ENCODE results near the gene CRTC1.

DNA sequence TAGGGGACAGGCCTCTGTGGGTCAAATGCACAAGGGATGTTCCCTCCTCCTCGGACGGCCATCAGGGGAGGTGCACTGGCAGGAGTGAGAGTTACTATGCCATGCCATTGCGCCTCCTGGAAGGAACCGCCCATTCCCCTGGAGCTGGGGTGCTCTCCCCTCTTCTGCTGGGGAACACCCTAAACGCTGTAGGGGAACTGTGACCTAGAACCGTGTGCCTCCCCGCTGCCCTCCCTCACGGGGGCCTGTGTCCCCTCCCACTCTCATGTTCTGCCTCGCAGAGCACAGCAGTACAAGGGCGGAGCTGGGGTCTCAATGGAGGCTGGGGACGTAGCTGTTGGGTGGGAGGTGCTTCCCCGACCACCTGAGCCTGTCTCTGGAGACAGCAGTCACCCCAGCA is 17.2 kb upstream of the CRTC1 start:
- TF ChIP-seq FIP1L1 (IDR thresholded peaks at IDR 0.05; ENCODE audit: borderline replicate concordance, insufficient read depth, low read depth, low read length) (no peak), DPF2 (CRISPR knock-in tag; IDR thresholded peaks at IDR 0.05; ENCODE audit: borderline replicate concordance, low read depth) (no peak), FOSL1 (CRISPR knock-in tag; IDR thresholded peaks at IDR 0.05; ENCODE audit: borderline replicate concordance) (no peak), ZNF776 (CRISPR knock-in tag; IDR thresholded peaks at IDR 0.05) (no peak), ZFX (CRISPR knock-in tag; IDR thresholded peaks at IDR 0.05; ENCODE audit: low read depth) (no peak)
- TF ChIP-seq, protein P1, sequence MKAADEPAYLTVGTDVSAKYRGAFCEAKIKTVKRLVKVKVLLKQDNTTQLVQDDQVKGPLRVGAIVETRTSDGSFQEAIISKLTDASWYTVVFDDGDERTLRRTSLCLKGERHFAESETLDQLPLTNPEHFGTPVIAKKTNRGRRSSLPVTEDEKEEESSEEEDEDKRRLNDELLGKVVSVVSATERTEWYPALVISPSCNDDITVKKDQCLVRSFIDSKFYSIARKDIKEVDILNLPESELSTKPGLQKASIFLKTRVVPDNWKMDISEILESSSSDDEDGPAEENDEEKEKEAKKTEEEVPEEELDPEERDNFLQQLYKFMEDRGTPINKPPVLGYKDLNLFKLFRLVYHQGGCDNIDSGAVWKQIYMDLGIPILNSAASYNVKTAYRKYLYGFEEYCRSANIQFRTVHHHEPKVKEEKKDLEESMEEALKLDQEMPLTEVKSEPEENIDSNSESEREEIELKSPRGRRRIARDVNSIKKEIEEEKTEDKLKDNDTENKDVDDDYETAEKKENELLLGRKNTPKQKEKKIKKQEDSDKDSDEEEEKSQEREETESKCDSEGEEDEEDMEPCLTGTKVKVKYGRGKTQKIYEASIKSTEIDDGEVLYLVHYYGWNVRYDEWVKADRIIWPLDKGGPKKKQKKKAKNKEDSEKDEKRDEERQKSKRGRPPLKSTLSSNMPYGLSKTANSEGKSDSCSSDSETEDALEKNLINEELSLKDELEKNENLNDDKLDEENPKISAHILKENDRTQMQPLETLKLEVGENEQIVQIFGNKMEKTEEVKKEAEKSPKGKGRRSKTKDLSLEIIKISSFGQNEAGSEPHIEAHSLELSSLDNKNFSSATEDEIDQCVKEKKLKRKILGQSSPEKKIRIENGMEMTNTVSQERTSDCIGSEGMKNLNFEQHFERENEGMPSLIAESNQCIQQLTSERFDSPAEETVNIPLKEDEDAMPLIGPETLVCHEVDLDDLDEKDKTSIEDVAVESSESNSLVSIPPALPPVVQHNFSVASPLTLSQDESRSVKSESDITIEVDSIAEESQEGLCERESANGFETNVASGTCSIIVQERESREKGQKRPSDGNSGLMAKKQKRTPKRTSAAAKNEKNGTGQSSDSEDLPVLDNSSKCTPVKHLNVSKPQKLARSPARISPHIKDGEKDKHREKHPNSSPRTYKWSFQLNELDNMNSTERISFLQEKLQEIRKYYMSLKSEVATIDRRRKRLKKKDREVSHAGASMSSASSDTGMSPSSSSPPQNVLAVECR (CRISPR knock-in tag; IDR thresholded peaks at IDR 0.05; ENCODE audit: borderline replicate concordance), result no peak
- TF ChIP-seq, protein P2, sequence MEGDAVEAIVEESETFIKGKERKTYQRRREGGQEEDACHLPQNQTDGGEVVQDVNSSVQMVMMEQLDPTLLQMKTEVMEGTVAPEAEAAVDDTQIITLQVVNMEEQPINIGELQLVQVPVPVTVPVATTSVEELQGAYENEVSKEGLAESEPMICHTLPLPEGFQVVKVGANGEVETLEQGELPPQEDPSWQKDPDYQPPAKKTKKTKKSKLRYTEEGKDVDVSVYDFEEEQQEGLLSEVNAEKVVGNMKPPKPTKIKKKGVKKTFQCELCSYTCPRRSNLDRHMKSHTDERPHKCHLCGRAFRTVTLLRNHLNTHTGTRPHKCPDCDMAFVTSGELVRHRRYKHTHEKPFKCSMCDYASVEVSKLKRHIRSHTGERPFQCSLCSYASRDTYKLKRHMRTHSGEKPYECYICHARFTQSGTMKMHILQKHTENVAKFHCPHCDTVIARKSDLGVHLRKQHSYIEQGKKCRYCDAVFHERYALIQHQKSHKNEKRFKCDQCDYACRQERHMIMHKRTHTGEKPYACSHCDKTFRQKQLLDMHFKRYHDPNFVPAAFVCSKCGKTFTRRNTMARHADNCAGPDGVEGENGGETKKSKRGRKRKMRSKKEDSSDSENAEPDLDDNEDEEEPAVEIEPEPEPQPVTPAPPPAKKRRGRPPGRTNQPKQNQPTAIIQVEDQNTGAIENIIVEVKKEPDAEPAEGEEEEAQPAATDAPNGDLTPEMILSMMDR (CRISPR knock-in tag; IDR thresholded peaks at IDR 0.05), result no peak

Data from HepG2 (cell line).